ENCODE data around the gene GOLGA5. TPM values are rescaled to one million over a fixed set of nuclear protein-coding genes. Genes with fewer than 3 reads are reported as not detected.

Gene GOLGA5
- total and polyA plus RNA-seq, 2 of the 13 experiments (the other 11 are each of a cell fraction or from before 2014, with no cell fraction given) = 31.0 to 40.0 TPM

- TF ChIP-seq IRF9 (CRISPR knock-in tag; IDR thresholded peaks at IDR 0.05; ENCODE audit: borderline replicate concordance) (no peak), ZNF572 (CRISPR knock-in tag; IDR thresholded peaks at IDR 0.05) (no peak), CTCF (CRISPR knock-in tag; IDR thresholded peaks at IDR 0.05) (no peak), FOSL2 (CRISPR knock-in tag; IDR thresholded peaks at IDR 0.05) (no peak), NR2F2 (IDR thresholded peaks at IDR 0.05; ENCODE audit: borderline replicate concordance, low read depth) (no peak), E2F5 (CRISPR knock-in tag; conservative IDR thresholded peaks at IDR 0.05) (no peak), ZNF646 (CRISPR knock-in tag; IDR thresholded peaks at IDR 0.05) (no peak), FOXP1 (IDR thresholded peaks at IDR 0.05) (no peak), FOXP1 (CRISPR knock-in tag; IDR thresholded peaks at IDR 0.05) (no peak), MYNN (CRISPR knock-in tag; IDR thresholded peaks at IDR 0.05; ENCODE audit: low read depth) (no peak), ZNF234 (CRISPR knock-in tag; conservative IDR thresholded peaks at IDR 0.05) (no peak), ZNF576 (CRISPR knock-in tag; IDR thresholded peaks at IDR 0.05) (no peak), ATF6 (CRISPR knock-in tag; conservative IDR thresholded peaks at IDR 0.05) (no peak), GPN1 (CRISPR knock-in tag; IDR thresholded peaks at IDR 0.05; ENCODE audit: borderline replicate concordance) (no peak), ZNF619 (CRISPR knock-in tag; IDR thresholded peaks at IDR 0.05) (no peak), ZNF709 (CRISPR knock-in tag; IDR thresholded peaks at IDR 0.05) (no peak), MTERF4 (CRISPR knock-in tag; IDR thresholded peaks at IDR 0.05) (no peak), HMG20B (CRISPR knock-in tag; conservative IDR thresholded peaks at IDR 0.05) (no peak)
Observed at GRCh38 chr14:92754966-92755365, 39.1 kb upstream of the GOLGA5 start (continued).

Data from HepG2 (cell line).